Left cardiac atrium (tissue), 4 donors: ENCODE results near the gene ADGRL3. TPM values are rescaled to one million over a fixed set of nuclear protein-coding genes. Genes with fewer than 3 reads are reported as not detected.

Experiments
- ATAC-seq, 2 donors: fragments of 200-7000 bp; cut with Tn5 transposase; one replicate each; pipeline ENCODE4 v1.9.1; 2020; ENCODE audit warnings: mild to moderate bottlenecking in 2 of 2, moderate library complexity in 2 of 2
- DNase-seq: peaks from one replicate; pipeline ENCODE4 v3.0.0-alpha.2; 2020
- intact Hi-C, 2 donors: fragments of 100-400 bp; cut with DNase I; formaldehyde crosslinking; loops; one replicate each; pipeline versions ENCODE4 v1.14.1 to v1.15.1; 2022 to 2023
- total RNA-seq, 2 donors: library from RNA; stranded (reverse); fragmentation: NEBNext Ultra II Directional; extraction: Animal tissue kit (Norgen Biotek cat#: 25700); gene quantifications; one replicate each; pipeline ENCODE4 v1.2.1, GENCODE V29; 2021
- donor health status: DM: no; HTN: yes; CAD: no.
- donor health status: DM: no; HTN: yes; CAD: no; lungs with severe emphysema.
- donor health status: DM: yes; HTN: yes; CAD: no.
- donor health status: Dilated cardiomyopathy.

The ADGRL3 gene
- total RNA-seq, 2 donors from 2014 or later: 3.7 to 4.9 TPM

DNA sequence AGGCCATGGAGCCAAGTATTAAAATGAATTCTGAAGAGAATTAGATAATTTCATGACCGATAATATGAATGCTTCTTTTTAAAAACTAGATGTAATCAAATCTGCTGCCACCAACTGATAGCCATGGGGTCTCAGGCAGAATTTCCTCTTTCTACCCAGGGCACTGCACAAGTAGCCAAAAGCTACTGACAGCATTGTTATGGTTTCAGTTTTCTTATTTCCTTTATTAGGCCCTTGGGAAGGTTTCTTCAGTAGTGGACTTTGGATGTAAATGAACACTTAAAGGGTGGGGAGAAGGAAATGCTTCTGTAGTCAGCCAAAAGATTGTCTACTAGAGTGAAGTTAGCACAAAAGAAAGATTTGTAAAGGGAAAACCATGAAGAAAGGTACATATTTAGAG, 686.0 kb downstream of the ADGRL3 start:
- DNase-seq (no peak), ATAC-seq (no peak)
- intact Hi-C loops: no loop called here

- no peak for DNase-seq
- ATAC-seq: no peak
- intact Hi-C loops: no loop called here
Observed at GRCh38 chr4:61889117-61889516, 689.0 kb downstream of the ADGRL3 start.

- DNase-seq (no peak), ATAC-seq (no peak)
- intact Hi-C loops: no loop called here
Observed at GRCh38 chr4:61890321-61890720, 690.2 kb downstream of the ADGRL3 start.

DNA sequence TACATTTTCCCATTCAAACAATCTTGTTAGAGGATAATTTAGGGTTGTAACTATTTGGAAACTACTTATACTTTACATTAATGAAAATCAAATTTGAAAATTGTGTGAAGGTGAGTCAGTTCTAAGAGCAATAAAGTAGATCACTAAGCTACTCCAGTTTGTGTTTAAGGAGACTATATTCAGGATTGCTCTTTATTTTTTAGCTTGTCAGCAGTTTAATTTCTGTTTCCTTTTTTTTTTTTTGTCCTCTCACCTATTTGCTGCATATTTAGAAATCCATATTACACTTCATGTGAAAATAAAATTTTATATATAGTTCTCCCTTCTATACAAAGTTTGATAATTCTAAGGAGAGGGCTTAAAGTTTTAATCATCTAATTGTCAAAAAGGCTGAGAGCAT, 691.8 kb downstream of the ADGRL3 start:
- intact Hi-C loops: no loop called here
- DNase-seq (no peak), ATAC-seq (no peak)

DNA sequence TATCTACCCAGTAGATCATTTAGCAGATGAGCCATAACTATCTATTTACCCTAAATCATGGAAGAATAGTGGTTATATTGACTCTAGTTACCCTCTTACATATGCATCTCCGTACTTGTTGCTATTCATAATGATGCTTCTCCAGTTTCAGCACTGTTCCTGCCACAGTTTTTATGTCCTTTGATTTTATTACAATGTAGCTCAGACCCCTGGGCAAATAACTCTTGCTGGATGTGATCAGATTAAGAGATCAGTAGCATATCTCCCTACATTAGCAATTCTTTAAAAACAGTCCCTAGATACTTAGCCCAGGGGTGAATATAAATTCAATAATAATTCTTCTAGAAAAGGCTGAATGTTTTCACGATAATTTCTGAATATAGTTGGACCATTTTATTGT, 696.5 kb downstream of the ADGRL3 start:
- ATAC-seq (no peak), DNase-seq (no peak)
- intact Hi-C loops: no loop called here

- intact Hi-C loops: no loop called here
Observed at GRCh38 chr4:61909031-61909430, 708.9 kb downstream of the ADGRL3 start.

DNA sequence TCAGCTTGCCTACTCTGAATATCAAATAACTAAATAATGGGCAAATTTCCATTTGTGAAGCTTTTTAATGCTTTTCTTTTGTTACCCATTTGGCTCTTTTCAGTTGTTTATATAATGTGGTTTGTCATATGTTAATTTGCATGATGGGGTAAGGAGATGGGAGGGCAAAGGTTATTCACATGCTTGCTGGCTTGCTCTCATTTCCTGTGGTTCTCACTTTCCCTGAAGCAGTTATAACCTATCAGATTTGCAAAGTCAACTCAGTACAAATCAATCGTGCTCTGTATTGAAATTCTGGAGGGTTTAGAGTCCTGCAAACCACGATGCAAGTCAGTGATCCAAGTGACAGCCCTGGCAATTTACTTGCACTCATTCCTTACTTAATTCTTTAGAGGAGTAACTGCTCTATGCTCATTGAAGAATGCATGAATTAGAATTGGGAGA, 711.2 kb downstream of the ADGRL3 start:
- DNase-seq (no peak), ATAC-seq (no peak)
- intact Hi-C loops: no loop called here

More at GRCh38 chr4:61909031-61909430, 708.9 kb downstream of the ADGRL3 start:
- ATAC-seq (no peak), DNase-seq (no peak)

GRCh38 chr4:61913619-61914018, 713.5 kb downstream of the ADGRL3 start:
- intact Hi-C loops: no loop called here
- ATAC-seq (no peak), DNase-seq (no peak)

GRCh38 chr4:61915501-61915900, 715.4 kb downstream of the ADGRL3 start:
- DNase-seq (no peak), ATAC-seq (no peak)
- intact Hi-C loops: no loop called here

DNA sequence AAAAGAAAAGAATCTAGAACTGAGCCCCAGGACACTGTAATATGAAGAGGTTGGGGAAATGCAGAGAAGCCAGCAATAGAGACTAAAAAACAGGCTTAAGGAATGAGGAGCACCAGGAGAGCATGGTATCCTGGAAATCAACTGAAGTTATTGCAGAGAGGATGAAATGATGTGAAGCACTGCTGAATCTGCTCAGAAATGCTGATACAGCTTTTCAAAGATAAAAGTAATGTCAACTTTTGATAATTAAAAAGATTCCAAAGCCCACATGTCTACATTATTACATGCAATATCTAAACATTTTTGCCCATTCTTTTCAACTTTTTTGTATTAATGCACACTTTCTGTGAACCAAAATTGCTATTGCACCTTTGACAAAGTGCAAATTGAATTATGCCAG, 718.4 kb downstream of the ADGRL3 start:
- intact Hi-C loops: no loop called here
- ATAC-seq (no peak), DNase-seq (no peak)

DNA sequence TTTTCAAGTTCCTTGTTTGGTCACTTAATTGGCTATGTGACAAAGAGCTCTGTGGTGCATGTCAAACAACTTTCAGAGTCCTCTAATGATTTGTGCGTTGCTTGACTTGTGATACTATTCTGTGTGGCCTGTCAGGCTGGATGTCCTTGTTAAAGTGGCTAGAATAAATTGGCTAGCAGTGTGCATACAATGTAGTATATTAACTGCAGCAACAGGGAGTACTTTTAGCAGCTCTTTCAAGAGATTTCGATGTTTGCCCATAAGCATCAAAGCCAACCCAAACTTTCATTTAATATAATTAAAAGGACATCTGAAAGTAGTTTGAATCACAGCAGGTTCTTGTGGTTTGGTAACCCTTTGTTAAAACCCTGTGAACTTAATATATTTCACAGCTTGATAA, 718.9 kb downstream of the ADGRL3 start:
- intact Hi-C loops: no loop called here
- ATAC-seq (no peak), DNase-seq (no peak)

DNA sequence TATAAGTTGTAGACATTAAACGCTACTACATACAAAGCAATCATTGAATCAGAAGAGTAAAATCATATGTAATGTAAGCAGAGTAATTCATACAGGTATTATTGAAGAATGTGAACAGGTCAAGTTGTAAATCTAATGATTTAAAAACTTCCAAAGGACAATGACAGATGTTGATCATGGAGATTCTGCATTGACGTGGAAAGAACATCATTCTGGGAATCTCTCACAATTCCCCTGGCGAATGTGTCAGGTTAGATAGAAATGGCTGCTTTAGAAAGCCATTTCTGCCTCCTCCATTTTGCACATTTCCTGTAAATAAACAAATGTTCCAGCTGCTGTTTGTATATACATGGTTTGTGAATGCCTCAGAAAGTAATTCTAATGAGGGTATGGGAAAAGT, 719.4 kb downstream of the ADGRL3 start:
- intact Hi-C loops: no loop called here
- ATAC-seq (no peak), DNase-seq (no peak)

- ATAC-seq (no peak), DNase-seq (no peak)
- intact Hi-C loops: no loop called here
Observed at GRCh38 chr4:61921920-61922319, 721.8 kb downstream of the ADGRL3 start.

GRCh38 chr4:61922766-61923165, 722.6 kb downstream of the ADGRL3 start:
- intact Hi-C loops: no loop called here
- ATAC-seq (no peak), DNase-seq (no peak)

GRCh38 chr4:61923179-61923578, 723.1 kb downstream of the ADGRL3 start:
- ATAC-seq (no peak), DNase-seq (no peak)
- intact Hi-C loops: no loop called here

DNA sequence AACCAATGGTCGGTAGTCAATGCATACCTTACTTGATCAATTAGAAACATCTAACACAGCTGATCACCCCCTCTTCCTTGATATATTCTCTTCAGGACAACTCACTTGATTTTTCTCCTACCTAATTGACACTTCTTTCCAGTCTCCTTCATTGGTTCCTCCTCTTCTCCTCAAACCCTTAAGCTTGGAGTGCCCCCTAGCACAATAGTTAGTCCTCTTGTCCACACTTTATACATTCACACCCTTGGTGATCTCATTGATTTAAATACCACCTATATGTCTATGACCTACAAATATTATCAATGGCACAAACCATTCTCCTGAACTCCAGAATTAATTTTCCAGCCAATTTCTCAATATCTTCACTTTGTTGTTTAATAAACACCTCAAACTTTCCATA, 724.0 kb downstream of the ADGRL3 start:
- DNase-seq (no peak), ATAC-seq (no peak)
- intact Hi-C loops: no loop called here

DNA sequence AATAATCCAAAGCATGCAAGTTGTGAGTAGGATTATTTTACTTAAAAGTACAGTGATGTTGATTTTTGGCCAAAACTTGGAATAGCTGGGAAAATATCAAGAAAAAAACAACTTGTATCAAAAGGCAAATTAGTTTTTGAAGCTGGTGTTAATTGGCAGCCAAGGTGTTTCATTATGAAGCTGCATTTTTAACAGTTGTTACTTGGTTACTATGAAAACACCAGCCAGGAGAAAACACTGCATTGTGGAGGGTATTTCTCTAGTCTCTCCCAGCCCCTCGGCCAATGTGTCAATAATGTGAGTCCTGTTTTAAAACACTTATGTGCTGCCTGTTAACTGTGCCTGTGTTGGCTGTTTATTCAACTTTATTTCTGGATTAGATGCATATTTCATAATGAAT, 733.4 kb downstream of the ADGRL3 start:
- intact Hi-C loops: no loop called here
- DNase-seq (no peak), ATAC-seq (no peak)

DNA sequence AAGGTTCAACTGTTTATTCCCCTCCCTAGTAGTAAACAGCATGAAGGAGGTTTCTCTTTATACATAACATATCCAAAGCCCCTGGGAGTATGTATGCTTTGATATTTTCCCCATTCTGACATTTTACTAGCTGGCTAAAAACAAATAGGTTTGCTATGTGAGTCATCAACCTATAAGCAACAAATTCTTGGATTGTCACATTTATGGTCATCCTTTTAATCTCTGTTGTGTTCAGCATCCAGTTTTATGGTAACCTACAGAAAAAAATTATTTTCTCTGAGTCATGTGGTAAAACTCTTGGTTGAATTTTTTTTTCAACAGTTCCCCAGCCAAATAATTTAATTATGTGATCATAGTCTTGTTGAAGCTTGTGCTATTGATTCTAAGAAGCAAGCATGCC, 734.1 kb downstream of the ADGRL3 start:
- ATAC-seq (no peak), DNase-seq (no peak)
- intact Hi-C loops: no loop called here

DNA sequence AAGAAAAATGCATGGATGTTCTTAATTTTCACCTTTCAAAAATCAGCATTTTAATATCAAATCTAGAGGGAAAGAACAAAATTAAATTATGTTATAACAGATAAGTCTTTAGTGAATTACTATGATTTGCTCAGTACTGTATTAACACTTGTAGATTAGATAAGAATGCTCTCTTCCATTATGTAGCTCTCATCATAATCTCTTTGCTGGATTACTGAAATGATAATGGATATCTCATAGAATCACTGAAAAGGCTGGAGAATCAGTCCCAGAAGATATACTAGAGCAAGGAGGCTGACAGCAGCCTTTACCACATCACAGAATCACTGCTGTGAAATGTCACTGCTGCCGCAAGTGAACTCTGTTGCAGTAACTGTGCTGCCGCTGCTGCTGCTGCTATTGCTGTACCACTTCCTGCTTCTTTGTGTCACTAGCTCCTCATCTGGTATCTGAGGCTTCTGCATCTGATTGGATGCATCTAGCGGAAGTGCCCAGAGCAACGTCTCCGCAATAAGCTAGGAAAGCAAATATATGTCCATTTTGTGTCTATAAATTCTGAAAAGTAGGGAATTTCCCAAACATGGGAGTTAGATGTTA, 738.2 kb downstream of the ADGRL3 start:
- intact Hi-C loops: no loop called here
- no peak for ATAC-seq
- no peak for DNase-seq

DNA sequence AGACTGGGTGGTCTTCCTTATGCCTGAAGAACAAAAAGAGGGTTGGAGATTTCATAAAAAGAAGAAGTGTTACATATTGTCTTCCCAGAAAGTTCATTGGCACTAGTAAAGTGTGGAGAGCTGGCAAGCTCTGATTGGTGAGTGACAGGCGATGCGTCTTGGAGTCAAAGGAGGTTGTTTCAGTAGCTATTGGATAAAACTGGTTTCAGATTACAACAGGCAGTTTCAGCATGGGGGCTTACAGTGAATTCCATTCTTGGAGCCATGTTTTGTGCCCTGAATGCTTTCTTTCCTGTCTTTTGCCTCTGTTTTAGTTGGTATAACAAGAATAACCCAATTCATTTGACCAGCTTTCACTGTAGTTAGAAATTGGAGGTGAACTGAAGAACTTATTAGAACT, 750.5 kb downstream of the ADGRL3 start:
- intact Hi-C loops: no loop called here
- DNase-seq (no peak), ATAC-seq (no peak)

DNA sequence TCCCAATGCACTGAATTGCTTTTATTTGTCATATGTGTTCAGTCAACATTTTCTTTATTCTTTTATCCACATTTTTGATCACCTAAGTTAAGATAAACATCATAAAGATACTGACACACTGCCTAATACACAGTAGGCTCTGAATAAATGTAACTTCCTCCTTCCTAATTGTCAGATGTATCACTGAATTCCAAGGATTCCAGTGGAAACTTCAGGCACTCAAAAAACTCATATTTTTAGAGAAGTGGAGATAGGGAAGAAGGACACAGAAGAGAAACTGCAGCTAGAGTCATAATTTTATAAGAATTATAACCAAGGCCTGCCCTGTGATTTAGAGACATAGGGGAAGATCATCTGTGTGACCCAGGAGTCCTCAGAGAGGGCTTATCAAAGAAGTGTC, 753.3 kb downstream of the ADGRL3 start:
- no peak for DNase-seq
- intact Hi-C loops: no loop called here
- ATAC-seq: no peak

DNA sequence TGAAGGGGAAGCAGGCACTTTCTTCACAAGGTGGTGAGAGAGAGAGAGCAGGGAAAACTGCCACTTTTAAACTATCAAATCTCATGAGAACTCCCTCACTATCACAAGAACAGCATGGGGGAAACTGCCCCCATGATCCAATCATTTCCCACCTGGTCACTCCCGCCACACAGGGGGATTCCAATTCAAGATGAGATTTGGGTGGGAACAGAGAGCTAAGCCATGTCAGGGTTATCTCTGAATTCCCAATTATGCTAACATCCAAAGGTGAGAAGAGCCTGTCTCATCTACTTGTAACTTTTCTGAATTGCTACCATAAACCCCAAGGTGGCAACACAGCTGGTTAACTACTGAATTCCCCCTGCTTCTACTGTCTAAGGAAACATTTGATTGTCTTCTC, 758.5 kb downstream of the ADGRL3 start:
- intact Hi-C loops: no loop called here
- ATAC-seq: no peak
- no peak for DNase-seq
